ENCODE measurements around the gene SLC1A6.
A peak's percentile ranks its signal among the peaks of the same experiment; 100 is the strongest.
"Not testable (repeated sequence)": the region's sequence is repeated elsewhere in the genome, so short reads cannot be mapped to it uniquely, and the experiment has no call there.

Gene SLC1A6

DNA sequence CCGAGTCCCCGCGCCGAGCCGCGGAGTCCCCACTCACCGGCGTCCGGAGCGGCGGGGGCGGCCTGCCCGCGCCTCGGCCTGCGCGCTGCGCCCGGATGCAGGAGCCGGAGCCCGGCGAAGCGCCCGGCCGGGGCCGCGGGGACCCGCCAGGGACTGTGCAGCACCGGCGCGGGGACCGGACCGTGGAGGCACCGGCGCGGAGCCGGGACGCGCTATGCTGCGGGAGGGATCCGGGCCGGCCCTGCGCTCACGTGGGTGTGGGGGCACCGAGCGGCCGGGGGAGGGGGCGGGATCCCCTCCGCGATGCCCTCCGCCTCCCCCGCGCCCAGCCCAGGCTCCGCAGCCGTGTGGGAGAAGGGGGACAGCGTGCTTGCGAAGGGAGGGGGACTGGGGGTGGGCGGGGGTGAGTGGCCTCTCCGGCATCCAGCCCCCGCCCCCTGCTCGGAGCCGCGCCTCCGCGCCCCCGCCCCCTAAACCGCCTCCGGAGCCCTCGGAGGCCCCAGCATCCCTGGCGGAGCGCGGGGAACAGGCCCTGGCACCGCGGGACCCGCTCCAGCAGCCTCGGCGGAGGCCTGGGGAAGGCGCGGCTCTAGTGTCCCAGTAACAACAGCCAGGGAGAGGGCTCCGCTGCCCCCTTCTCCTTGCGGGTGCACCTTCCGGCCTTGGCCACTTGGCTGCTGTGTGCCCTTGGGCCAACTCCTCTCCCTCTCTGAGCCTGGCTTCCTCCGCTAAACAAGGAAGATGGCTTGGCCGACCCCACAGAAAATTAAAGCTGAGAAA lies at the start of gene SLC1A6:
SLC1A6 (minus strand) TSS at position 389 of the 780 bp plus-strand sequence. CDS start 6,954 bp downstream, outside the sequence.
- H3K27me3 Mint-ChIP-seq (ENCODE audit: low read depth, poor library complexity) = peaks cover 65% of the 10 kb centered on the region
- peak within 1 kb of the TSS; percentile 85 for H3K4me3 Mint-ChIP-seq
- DNase-seq = peak; percentile 78
- peaks cover 3% of the 10 kb centered on the region for H3K9me3 Mint-ChIP-seq
- H3K27ac Mint-ChIP-seq = no peak within 1 kb of the TSS
- H3K36me3 Mint-ChIP-seq (ENCODE audit: low read depth) = no peaks in the 10 kb centered on the region
- peaks cover 13% of the 10 kb centered on the region for H3K4me1 Mint-ChIP-seq
- TF ChIP-seq, protein P1, sequence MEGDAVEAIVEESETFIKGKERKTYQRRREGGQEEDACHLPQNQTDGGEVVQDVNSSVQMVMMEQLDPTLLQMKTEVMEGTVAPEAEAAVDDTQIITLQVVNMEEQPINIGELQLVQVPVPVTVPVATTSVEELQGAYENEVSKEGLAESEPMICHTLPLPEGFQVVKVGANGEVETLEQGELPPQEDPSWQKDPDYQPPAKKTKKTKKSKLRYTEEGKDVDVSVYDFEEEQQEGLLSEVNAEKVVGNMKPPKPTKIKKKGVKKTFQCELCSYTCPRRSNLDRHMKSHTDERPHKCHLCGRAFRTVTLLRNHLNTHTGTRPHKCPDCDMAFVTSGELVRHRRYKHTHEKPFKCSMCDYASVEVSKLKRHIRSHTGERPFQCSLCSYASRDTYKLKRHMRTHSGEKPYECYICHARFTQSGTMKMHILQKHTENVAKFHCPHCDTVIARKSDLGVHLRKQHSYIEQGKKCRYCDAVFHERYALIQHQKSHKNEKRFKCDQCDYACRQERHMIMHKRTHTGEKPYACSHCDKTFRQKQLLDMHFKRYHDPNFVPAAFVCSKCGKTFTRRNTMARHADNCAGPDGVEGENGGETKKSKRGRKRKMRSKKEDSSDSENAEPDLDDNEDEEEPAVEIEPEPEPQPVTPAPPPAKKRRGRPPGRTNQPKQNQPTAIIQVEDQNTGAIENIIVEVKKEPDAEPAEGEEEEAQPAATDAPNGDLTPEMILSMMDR (IDR thresholded peaks at IDR 0.05) = no peak

- no peak overlapping the region for H3K27ac Mint-ChIP-seq
Measured at GRCh38 chr19:15028490-15028889, 48.8 kb upstream of the SLC1A6 start.

DNA sequence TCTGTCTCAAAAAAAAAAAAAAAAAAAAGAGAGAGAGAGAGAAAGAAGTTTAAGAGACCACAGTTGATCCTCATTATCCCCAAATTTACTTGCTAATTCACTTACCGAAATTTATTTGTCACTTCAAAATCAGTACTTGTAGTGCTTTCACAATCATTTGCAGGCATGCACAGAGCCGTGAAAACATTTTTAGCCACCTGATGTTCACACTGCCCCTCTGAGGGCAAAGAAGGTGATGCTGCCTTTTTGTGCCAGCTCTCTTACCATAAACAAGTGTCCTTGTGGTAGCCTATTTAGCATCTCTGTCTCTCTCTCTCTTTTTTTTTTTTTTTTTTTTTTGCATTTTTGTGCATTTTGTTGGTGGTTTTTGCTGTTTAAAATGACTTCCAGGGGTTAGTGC lies 45.6 kb upstream of the SLC1A6 start:
- peaks cover 9% of the 10 kb centered on the region for H3K27me3 Mint-ChIP-seq (ENCODE audit: low read depth, poor library complexity)
- H3K4me3 Mint-ChIP-seq = no peak overlapping the region
- H3K36me3 Mint-ChIP-seq (ENCODE audit: low read depth) = no peaks in the 10 kb centered on the region
- no peak overlapping the region for H3K27ac Mint-ChIP-seq
- TF ChIP-seq, protein P1 (IDR thresholded peaks at IDR 0.05) = no peak
- DNase-seq = no peak
- no peaks in the 10 kb centered on the region for H3K4me1 Mint-ChIP-seq
- H3K9me3 Mint-ChIP-seq = peaks cover 24% of the 10 kb centered on the region

More at GRCh38 chr19:15028490-15028889, 48.8 kb upstream of the SLC1A6 start:
- TF ChIP-seq, protein P1 (IDR thresholded peaks at IDR 0.05) = no peak
- no peak for DNase-seq
- Mint-ChIP-seq H3K4me1 (no peaks in the 10 kb centered on the region), H3K9me3 (peaks cover 33% of the 10 kb centered on the region), H3K4me3 (no peak overlapping the region), H3K27me3 (ENCODE audit: low read depth, poor library complexity) (peaks cover 3% of the 10 kb centered on the region), H3K36me3 (ENCODE audit: low read depth) (no peaks in the 10 kb centered on the region)

GRCh38 chr19:15022752-15023151 lies 43.1 kb upstream of the SLC1A6 start:
- no peak for DNase-seq
- Mint-ChIP-seq H3K27me3 (ENCODE audit: low read depth, poor library complexity) (peaks cover 12% of the 10 kb centered on the region), H3K9me3 (peaks cover 19% of the 10 kb centered on the region), H3K4me1 (no peaks in the 10 kb centered on the region), H3K4me3 (no peak overlapping the region), H3K27ac (no peak overlapping the region), H3K36me3 (ENCODE audit: low read depth) (no peaks in the 10 kb centered on the region)
- TF ChIP-seq, protein P1 (IDR thresholded peaks at IDR 0.05) = no peak

DNA sequence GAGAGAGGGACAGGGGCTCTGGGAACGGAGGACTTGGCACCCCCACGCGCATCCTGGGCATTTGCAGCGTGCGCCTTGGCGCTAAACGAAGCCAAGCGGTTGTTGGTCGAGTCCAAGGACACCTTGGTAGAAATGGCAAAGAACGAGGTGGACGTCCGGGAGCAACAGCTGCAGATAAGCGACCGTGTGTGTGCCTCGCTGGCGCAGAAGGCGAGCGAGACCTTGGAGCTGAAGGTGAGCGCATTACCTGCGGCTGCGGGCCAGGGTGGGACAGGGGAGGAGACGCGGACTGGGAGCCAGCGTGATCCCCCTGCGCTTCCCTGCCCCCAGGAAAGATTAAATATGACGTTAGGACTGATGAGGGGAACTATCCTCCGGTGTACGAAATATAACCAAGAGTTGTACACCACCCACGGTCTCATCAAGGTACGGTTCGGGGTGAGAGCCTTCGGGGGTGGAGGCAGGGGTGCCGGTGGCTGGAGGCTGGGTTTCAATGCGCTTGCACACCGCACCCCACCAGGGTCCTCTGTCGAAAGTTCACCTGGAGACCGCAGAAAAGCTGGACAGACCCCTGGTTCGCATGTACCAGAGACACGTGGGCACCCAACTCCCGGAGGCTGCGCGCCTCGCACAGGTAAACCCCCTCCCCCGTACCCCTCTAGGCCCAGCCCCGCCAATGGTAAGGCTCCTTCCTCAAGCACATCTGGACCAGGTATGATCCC lies 41.8 kb upstream of the SLC1A6 start:
- Mint-ChIP-seq H3K27ac (no peak overlapping the region), H3K4me1 (no peaks in the 10 kb centered on the region)
- TF ChIP-seq, protein P1 (IDR thresholded peaks at IDR 0.05) = no peak

DNA sequence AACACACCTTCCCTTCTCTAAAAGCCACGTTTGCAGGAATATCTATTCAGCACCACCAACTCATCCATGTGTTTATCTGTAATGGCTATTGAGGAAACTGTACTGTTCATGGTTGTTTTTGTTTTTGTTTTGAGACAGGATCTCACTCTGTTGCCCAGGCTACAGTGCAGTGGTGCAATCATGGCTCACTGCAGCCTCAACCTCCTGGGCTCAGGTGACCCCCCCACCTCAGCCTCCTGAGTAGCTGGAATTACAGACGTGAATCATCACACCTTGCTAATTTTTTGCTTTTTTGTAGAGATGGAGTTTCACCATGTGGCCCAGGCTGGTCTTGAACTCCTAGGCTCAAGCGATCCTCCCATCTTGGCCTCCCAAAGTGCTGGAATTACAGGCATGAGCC lies 39.2 kb upstream of the SLC1A6 start:
- H3K4me1 Mint-ChIP-seq; H3K27ac Mint-ChIP-seq; H3K36me3 Mint-ChIP-seq (ENCODE audit: low read depth); DNase-seq; H3K4me3 Mint-ChIP-seq: not testable (repeated sequence)
- H3K27me3 Mint-ChIP-seq (ENCODE audit: low read depth, poor library complexity) = peaks cover 19% of the 10 kb centered on the region
- peaks cover 24% of the 10 kb centered on the region for H3K9me3 Mint-ChIP-seq

More for the DNA sequence above, 41.8 kb upstream of the SLC1A6 start:
- no peaks in the 10 kb centered on the region for H3K36me3 Mint-ChIP-seq (ENCODE audit: low read depth)
- peaks cover 11% of the 10 kb centered on the region for H3K27me3 Mint-ChIP-seq (ENCODE audit: low read depth, poor library complexity)
- no peak overlapping the region for H3K4me3 Mint-ChIP-seq
- H3K9me3 Mint-ChIP-seq = peaks cover 21% of the 10 kb centered on the region
- no peak for DNase-seq
